Activated T-helper 2 cell treated with anti-CD3 and anti-CD28 coated beads, Interferon-gamma antibody, Interleukin-2, Interleukin-4, amounts not matched to agents 10 μg/mL and 5 μg/mL and 100 μg/mL, durations not matched to agents 14 hours and 24 hours and 36 hours (primary cell): ENCODE data around the gene OPRD1. TPM values are rescaled to one million over a fixed set of nuclear protein-coding genes. Genes with fewer than 3 reads are reported as not detected.

Source experiments
- DNase-seq: peaks from one replicate; pipeline ENCODE4 v3.0.0; 2021; ENCODE audit warnings: low spot score
- H3K27ac Mint-ChIP-seq: one replicate; pipeline ENCODE4 v1.8.0; 2021; ENCODE audit warnings: mixed read lengths
- H3K27me3 Mint-ChIP-seq: one replicate; pipeline ENCODE4 v1.8.0; 2021; ENCODE audit warnings: low read depth, mixed read lengths
- H3K36me3 Mint-ChIP-seq: one replicate; pipeline ENCODE4 v1.8.0; 2021; ENCODE audit warnings: low read depth, mixed read lengths
- H3K4me1 Mint-ChIP-seq: one replicate; pipeline ENCODE4 v1.8.0; 2021; ENCODE audit warnings: low read depth, mixed read lengths
- H3K4me3 Mint-ChIP-seq: one replicate; pipeline ENCODE4 v1.8.0; 2021; ENCODE audit warnings: low read depth, mild to moderate bottlenecking, moderate library complexity, mixed read lengths
- H3K9me3 Mint-ChIP-seq: one replicate; pipeline ENCODE4 v1.8.0; 2021; ENCODE audit warnings: mixed read lengths
- intact Hi-C: fragments of 100-400 bp; cut with micrococcal nuclease; formaldehyde crosslinking; loops from one replicate; pipeline ENCODE4 v1.15.1; 2023
- total RNA-seq: library from RNA; stranded (reverse); gene quantifications from 2 replicates; pipeline ENCODE4 v1.2.3, GENCODE V29; 2022

OPRD1 gene
- total RNA-seq, 1 donor from 2014 or later: not detected

DNA sequence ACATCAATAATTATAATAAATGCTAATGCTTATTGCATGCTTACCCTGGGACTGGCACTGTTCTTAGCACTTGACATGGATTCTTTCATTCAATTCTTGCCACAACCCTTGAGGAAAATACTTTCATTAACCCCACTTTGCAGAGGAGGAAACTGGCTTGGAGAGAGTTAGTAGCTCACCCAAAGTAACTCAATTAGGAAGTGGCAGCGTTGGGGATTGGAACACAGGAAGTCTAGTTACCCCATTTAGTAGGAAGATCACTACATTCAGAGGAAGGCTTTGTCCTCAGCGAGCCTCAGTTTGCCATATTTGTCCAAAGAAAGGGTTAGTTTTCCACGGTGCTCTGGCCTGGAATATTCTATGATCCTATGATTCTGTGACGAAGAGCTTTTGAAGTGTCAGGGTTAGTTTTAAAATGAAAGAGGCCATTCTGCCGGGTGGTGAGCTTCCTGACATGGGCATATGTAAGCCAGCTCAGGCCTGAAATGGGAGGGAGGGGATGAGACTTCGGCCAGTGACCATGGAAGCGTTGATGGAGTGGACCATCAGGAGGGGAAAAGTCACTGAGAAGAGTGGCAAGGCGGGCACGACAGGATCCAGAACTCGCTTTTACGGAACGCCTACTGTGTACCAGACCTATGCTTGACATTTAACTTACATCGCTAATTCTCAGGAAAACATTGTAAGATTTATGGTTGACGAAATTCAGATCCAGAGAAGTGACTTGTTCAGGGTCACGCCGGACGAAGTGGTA, 74.2 kb downstream of the OPRD1 start:
- no peak for DNase-seq
- Mint-ChIP-seq H3K4me3 (peak overlapping the region; percentile 83), H3K27me3 (no peaks in the 10 kb centered on the region), H3K36me3 (no peaks in the 10 kb centered on the region), H3K9me3 (no peaks in the 10 kb centered on the region), H3K27ac (peak overlapping the region; percentile 92), H3K4me1 (peaks cover 45% of the 10 kb centered on the region)
- intact Hi-C loops: loop anchor here (1.0 to 5.0 kb wide), 4 partner anchors 40 to 296 kb away; partner anchors contain the start of gene TAF12

DNA sequence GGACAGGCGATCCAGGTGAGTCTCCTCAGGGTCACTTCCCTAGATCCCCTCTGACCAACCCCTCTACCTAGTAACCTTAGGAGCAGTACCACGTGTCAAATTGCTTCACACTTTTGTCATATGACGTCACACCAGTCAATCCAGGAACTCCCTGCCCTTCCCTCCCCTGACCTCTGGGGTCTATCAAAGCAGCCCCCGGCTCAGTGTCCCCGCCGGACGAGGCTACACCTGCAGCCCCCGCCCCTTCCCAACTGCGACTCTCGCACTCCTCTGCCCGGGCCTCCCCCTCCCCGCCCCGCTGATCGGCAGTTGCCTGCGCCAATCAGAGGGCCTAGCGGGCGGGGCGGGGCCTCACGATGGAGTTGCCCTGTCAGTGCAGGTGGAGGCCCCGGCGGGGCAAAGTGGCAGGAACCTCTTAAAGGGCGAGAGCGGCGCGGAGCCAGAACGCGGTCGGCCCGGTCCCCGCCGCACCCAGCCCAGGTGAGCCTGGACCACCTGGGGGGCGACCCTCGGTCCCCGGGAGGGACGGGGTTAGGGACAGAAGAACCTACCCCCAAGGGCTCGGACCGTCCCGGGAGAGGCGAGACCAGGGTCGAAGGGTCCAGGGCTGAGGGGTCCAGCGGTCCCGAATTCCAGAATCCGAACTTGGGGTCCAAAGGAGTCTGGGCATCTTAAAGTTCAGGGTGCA, 74.9 kb downstream of the OPRD1 start:
- peak overlapping the region; percentile 92 for H3K27ac Mint-ChIP-seq
- no peaks in the 10 kb centered on the region for H3K9me3 Mint-ChIP-seq
- intact Hi-C loops: loop anchor here (1.0 to 5.0 kb wide), 3 partner anchors 27 to 295 kb away; partner anchors contain the start of genes EPB41 and TAF12
- peaks cover 45% of the 10 kb centered on the region for H3K4me1 Mint-ChIP-seq
- DNase-seq: peak; percentile 89
- H3K36me3 Mint-ChIP-seq: no peaks in the 10 kb centered on the region
- no peaks in the 10 kb centered on the region for H3K27me3 Mint-ChIP-seq
- peak overlapping the region; percentile 83 for H3K4me3 Mint-ChIP-seq

DNA sequence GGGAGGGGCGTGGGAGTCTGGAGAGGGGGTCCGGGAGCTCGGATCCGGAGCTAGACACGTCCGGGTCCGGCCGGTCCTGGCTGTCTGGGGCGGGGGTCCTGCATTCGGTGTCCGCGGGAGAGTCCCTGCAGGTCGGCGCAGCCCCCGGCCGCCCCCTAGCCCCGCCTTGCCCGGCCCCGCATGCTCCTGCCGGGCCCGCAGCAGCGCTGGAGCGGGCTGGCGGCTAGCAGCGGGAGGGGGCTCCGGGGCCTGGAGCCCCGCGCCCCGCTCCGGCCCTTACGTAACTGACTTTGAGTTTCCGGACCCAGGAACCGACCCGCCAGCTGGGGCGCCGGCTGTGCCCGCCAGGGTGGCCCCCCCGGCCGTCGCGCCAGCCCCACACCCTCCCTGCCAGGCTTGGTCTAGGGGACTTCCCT, 75.5 kb downstream of the OPRD1 start:
- DNase-seq: no peak
- H3K9me3 Mint-ChIP-seq: no peaks in the 10 kb centered on the region
- H3K36me3 Mint-ChIP-seq: no peaks in the 10 kb centered on the region
- no peaks in the 10 kb centered on the region for H3K27me3 Mint-ChIP-seq
- H3K4me1 Mint-ChIP-seq: peaks cover 42% of the 10 kb centered on the region
- intact Hi-C loops: loop anchor here (1.0 to 5.0 kb wide), 2 partner anchors 27 to 245 kb away; partner anchors contain the start of genes EPB41 and TAF12
- peak overlapping the region; percentile 96 for H3K4me3 Mint-ChIP-seq
- peak overlapping the region; percentile 92 for H3K27ac Mint-ChIP-seq

DNA sequence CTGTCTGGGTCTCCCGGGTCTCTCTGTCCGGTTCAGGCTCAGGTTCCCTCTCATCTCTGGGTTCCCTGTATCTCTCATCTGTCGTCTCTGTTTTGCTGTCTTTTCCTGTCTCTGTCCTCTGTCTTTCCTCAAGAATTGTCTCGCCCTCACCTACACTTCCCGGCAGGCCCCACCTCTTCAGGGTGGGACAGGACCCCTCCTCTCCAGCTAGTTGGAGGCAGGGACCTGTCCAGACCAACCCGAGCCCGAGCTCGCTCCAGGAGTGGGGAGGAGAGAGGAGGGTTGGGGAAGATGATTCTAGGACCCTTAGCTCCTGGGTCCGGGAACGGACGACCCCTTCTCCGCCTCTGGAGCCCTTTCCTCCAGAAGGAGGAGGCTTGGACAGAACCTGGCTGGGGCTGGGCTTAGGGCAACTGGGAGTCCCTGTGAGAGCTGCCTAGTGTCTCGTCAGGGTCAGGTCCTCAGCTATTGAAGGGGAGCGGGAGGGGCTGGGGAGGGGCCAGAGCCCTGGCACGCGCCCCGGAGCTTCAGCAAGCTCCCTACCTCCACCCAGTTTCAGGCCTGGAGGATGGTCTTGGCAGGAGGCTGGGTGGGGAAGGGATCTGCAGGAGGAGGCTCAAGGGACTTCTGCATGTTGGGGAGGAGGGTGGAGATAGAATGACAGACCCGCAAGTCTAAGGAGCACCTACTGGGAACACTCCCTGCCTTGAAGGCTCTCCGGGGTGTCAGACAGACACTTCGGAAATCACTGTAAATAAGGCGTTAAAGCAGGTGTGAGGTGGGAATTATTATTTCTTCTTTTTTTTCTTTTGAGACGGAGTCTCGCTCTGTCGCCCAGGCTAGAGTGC, 76.1 kb downstream of the OPRD1 start:
- Mint-ChIP-seq H3K36me3 (no peaks in the 10 kb centered on the region), H3K4me1 (peaks cover 42% of the 10 kb centered on the region), H3K9me3 (no peaks in the 10 kb centered on the region), H3K27ac (peak overlapping the region; percentile 92), H3K4me3 (peak overlapping the region; percentile 96), H3K27me3 (no peaks in the 10 kb centered on the region)
- intact Hi-C loops: loop anchor here (1.0 to 5.0 kb wide), 2 partner anchors 26 to 246 kb away; partner anchors contain the start of genes EPB41 and TAF12
- DNase-seq: no peak

DNA sequence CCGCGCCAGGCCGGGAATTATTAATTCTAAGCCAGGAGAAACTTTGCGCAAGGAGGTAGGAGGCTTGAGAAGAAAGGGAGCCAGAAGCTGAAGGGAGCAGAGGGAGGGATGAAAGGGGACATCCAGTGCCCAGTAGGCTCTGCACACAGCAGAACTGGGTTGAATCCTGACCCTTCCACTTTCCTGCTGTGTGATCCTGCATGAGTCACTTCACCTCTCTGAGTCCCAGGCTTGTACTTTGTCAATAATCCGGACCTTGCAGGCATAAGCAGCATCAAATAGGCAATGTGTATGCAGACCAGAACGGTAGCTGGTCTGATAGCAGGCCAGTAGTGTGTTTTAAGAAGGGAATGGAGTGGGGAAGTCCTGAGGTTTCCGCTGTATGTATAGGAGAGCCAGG, 76.9 kb downstream of the OPRD1 start:
- no peak for DNase-seq
- H3K4me1 Mint-ChIP-seq: peaks cover 42% of the 10 kb centered on the region
- no peaks in the 10 kb centered on the region for H3K9me3 Mint-ChIP-seq
- no peaks in the 10 kb centered on the region for H3K27me3 Mint-ChIP-seq
- H3K36me3 Mint-ChIP-seq: peaks cover 3% of the 10 kb centered on the region
- intact Hi-C loops: loop anchor here (5.0 kb wide), 1 partner anchor 247 kb away; the partner anchor contains the start of gene TAF12
- H3K27ac Mint-ChIP-seq: no peak overlapping the region
- H3K4me3 Mint-ChIP-seq: peak overlapping the region; percentile 11

DNA sequence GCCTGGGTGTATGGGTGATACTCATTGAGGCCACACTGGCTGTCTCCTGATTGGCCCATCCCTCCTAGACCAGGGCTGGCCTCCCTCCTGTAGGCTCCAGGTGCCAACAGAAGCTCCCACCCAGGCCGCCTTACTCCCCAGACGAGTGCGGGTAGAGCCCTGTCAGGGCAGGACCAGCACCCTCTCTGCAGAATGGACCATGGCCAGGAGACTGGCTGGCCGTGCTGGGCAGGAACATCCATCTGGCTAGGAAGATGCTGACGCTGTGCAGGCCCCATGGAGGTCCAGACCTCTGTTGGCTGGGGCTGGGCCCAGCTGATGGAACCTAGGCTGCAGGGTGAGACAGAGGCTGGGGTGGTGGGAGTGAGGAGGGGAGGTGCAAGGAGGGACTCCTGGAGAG, 77.4 kb downstream of the OPRD1 start:
- DNase-seq: no peak
- Mint-ChIP-seq H3K27me3 (no peaks in the 10 kb centered on the region), H3K4me3 (peak overlapping the region; percentile 11), H3K4me1 (peaks cover 40% of the 10 kb centered on the region), H3K9me3 (no peaks in the 10 kb centered on the region), H3K27ac (no peak overlapping the region), H3K36me3 (peaks cover 3% of the 10 kb centered on the region)
- intact Hi-C loops: loop anchor here (5.0 kb wide), 1 partner anchor 247 kb away; the partner anchor contains the start of gene TAF12

DNA sequence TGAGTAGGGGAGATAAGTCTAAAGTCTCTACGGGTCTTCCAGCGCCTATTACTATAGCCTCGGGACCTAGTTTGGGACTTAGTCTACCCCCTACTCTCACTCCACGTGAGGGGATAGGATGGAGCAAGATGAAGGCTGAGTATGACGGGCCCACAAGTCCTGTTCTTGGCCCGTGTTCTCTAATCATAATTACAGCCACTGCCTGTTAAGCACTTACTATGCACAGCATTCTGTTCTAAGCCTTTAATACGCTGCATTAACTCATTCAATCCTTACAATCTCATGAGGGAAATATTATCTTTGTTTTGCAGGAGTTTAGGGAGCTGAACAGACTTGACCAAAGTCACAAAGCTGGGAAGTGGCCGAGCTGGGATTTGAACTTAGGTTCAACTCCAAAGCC, 78.5 kb downstream of the OPRD1 start:
- Mint-ChIP-seq H3K4me3 (no peak overlapping the region), H3K36me3 (peaks cover 6% of the 10 kb centered on the region), H3K9me3 (no peaks in the 10 kb centered on the region), H3K27ac (no peak overlapping the region), H3K4me1 (peaks cover 31% of the 10 kb centered on the region), H3K27me3 (no peaks in the 10 kb centered on the region)
- intact Hi-C loops: no loop called here
- DNase-seq: no peak

DNA sequence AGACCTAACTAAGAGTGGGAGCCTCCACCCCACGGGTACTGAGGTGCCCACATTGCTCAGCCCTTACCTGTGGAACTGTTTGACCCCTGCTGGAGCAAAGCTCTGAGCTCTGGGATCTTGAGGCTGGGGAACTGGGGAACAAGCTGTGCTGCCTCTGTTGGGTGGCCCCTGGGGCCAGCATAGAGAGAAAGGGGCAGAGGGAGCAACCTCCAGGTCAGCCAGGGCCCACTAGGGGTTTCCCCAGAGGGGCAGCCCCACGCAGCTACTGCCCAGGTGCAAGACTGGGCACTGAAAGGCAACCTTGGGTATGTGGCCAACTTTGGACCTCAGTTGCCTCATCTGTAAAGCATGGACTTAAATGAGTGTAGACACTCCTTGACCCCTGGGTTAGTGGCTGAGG, 78.9 kb downstream of the OPRD1 start:
- H3K4me1 Mint-ChIP-seq: peaks cover 27% of the 10 kb centered on the region
- H3K9me3 Mint-ChIP-seq: no peaks in the 10 kb centered on the region
- no peak overlapping the region for H3K4me3 Mint-ChIP-seq
- H3K36me3 Mint-ChIP-seq: peaks cover 6% of the 10 kb centered on the region
- no peak for DNase-seq
- intact Hi-C loops: no loop called here
- H3K27ac Mint-ChIP-seq: no peak overlapping the region
- no peaks in the 10 kb centered on the region for H3K27me3 Mint-ChIP-seq

DNA sequence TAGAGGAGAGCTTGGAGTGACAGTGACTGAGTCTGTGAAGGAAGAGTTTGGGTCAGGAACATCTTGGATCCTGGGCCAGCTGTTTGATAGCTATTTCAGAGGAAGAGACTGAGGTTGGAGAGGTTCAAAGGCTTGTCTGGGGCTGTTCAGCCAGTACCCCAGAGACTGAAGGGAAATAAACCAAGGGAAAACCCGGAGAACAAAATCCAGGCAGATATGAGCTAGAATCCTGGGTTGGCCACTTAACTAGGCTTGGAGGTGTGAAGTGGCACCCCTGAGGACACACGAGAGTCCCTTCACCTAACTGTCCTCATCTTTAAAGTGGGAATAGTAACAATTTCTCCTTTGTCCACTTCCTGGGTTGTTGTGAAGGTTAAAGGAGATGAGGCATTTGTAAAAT, 79.3 kb downstream of the OPRD1 start:
- no peak for DNase-seq
- H3K4me3 Mint-ChIP-seq: no peak overlapping the region
- no peaks in the 10 kb centered on the region for H3K9me3 Mint-ChIP-seq
- intact Hi-C loops: no loop called here
- peaks cover 6% of the 10 kb centered on the region for H3K36me3 Mint-ChIP-seq
- H3K27ac Mint-ChIP-seq: no peak overlapping the region
- H3K27me3 Mint-ChIP-seq: no peaks in the 10 kb centered on the region
- peaks cover 23% of the 10 kb centered on the region for H3K4me1 Mint-ChIP-seq

DNA sequence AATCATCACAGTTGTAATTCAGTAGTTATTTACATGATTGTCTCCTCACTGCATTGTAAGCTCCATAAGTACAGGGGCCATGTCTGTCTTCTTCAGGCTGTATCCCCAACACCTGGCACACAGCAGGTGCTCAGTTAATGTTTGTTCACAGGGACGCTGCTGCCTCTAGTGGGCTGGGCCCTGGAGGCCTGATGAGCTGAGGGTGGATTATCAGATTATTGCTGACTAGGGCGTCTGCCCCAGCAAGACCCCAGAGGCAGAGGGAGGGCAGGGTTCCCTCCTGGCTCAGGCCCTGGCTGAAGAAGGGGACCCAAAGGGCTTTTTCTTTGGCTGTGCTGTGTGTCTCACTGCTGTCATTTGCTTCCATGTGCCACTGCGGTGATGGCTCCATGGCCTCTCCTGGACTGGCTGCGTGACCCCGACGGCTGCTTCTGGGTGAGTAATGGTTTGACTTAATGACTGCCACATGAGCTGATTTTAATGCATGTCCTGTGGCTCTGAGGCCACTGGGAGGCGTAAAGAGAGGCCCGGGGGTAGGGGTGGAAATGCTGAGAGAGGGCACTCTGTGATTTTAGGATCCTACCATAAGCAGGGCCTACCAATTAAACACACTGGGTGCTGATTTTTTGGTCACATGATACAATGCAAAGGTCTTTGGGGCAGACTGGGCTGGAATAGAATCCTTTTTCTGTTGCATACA, 81.6 kb downstream of the OPRD1 start:
- no peak overlapping the region for H3K27ac Mint-ChIP-seq

DNA sequence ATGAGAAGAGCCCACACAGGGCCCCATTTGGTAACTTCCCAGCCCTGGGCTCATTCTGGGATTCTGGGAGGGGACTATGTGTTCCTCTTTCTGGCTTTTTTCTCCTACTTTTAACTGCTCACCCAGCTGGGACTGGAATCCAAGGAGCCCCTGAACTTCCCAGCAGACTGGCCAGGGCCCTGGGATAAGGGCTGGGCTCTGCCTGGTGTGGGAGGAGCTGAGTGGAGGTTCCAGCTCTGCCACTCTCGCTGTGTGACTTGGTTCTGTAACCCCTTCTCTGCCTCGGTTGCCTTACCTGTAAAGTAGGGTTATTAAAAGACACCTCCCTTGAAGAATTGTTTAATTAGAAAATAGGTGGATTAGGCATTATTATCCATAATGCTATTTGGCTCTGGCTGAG, 82.8 kb downstream of the OPRD1 start:
- Mint-ChIP-seq H3K27me3 (no peaks in the 10 kb centered on the region), H3K27ac (no peak overlapping the region), H3K4me1 (peaks cover 8% of the 10 kb centered on the region), H3K4me3 (no peak overlapping the region), H3K9me3 (no peaks in the 10 kb centered on the region), H3K36me3 (peaks cover 6% of the 10 kb centered on the region)
- no peak for DNase-seq
- intact Hi-C loops: no loop called here

More for the DNA sequence above, 81.6 kb downstream of the OPRD1 start:
- peaks cover 6% of the 10 kb centered on the region for H3K36me3 Mint-ChIP-seq
- intact Hi-C loops: no loop called here
- H3K27me3 Mint-ChIP-seq: no peaks in the 10 kb centered on the region
- H3K9me3 Mint-ChIP-seq: no peaks in the 10 kb centered on the region
- peaks cover 15% of the 10 kb centered on the region for H3K4me1 Mint-ChIP-seq
- no peak for DNase-seq
- no peak overlapping the region for H3K4me3 Mint-ChIP-seq
